Stimulated activated naive B cell treated with anti-CD40 and anti-IgM and Interleukin-4, amounts not matched to agents 10 μg/mL and 1 μg/mL and 100 μg/mL, for 72 hours (primary cell): ENCODE data around the gene FGD5.
"Not testable (repeated sequence)": the region's sequence is repeated elsewhere in the genome, so short reads cannot be mapped to it uniquely, and the experiment has no call there.

Experiments
- ATAC-seq, 2 donors: fragments of 150-1000 bp; cut with Tn5 transposase; replicated peaks; 2 replicates each; pipeline ENCODE4 v1.10.0; 2021; ENCODE audit warnings: moderate library complexity in 1 of 2
- DNase-seq: peaks from one replicate; pipeline ENCODE4 v3.0.0; 2021
- H3K27ac Mint-ChIP-seq: one replicate; pipeline ENCODE4 v1.8.0; 2022; ENCODE audit warnings: mild to moderate bottlenecking, mixed read lengths
- H3K27me3 Mint-ChIP-seq, 2 donors: one replicate each; pipeline ENCODE4 v1.8.0; 2022; ENCODE audit warnings: mixed read lengths in 2 of 2
- H3K36me3 Mint-ChIP-seq, 2 donors: one replicate each; pipeline ENCODE4 v1.8.0; 2022; ENCODE audit warnings: mixed read lengths in 2 of 2, mild to moderate bottlenecking in 1 of 2
- H3K4me1 Mint-ChIP-seq, 2 donors: one replicate each; pipeline ENCODE4 v1.8.0; 2022; ENCODE audit warnings: mixed read lengths in 2 of 2, mild to moderate bottlenecking in 1 of 2
- H3K4me3 Mint-ChIP-seq, 2 donors: one replicate each; pipeline ENCODE4 v1.8.0; 2022; ENCODE audit warnings: mild to moderate bottlenecking in 2 of 2, mixed read lengths in 2 of 2, moderate library complexity in 1 of 2
- H3K9me3 Mint-ChIP-seq, 2 donors: one replicate each; pipeline ENCODE4 v1.8.0; 2022; ENCODE audit warnings: mixed read lengths in 2 of 2, mild to moderate bottlenecking in 1 of 2

Gene FGD5

GRCh38 chr3:14806641-14807263 lies 12.0 kb upstream of the FGD5 start:
- H3K36me3 Mint-ChIP-seq: no peaks in the 10 kb centered on the region
- H3K27me3 Mint-ChIP-seq: peaks cover 53 to 66% of the 10 kb centered on the region in 2 donors
- H3K27ac Mint-ChIP-seq: peak overlapping the region; percentile 32
- ATAC-seq (peak; percentile 87 to 89), DNase-seq (peak; percentile 18)
- no peak overlapping the region for H3K4me3 Mint-ChIP-seq
- H3K9me3 Mint-ChIP-seq: no peaks in the 10 kb centered on the region
- peaks cover 11 to 20% of the 10 kb centered on the region in 2 donors for H3K4me1 Mint-ChIP-seq

GRCh38 chr3:14808025-14808424 lies 10.7 kb upstream of the FGD5 start:
- Mint-ChIP-seq H3K36me3 (no peaks in the 10 kb centered on the region), H3K4me3 (no peak overlapping the region), H3K9me3 (no peaks in the 10 kb centered on the region), H3K27me3 (peaks cover 63 to 77% of the 10 kb centered on the region in 2 donors), H3K4me1 (peaks cover 11 to 20% of the 10 kb centered on the region in 2 donors), H3K27ac (no peak overlapping the region)
- ATAC-seq (no peak), DNase-seq (no peak)

GRCh38 chr3:14808502-14809266 lies 10.1 kb upstream of the FGD5 start:
- H3K27me3 Mint-ChIP-seq: peaks cover 65 to 77% of the 10 kb centered on the region in 2 donors
- DNase-seq (no peak), ATAC-seq (no peak)
- H3K9me3 Mint-ChIP-seq: no peaks in the 10 kb centered on the region
- no peak overlapping the region for H3K4me3 Mint-ChIP-seq
- no peak overlapping the region for H3K27ac Mint-ChIP-seq
- H3K36me3 Mint-ChIP-seq: no peaks in the 10 kb centered on the region
- H3K4me1 Mint-ChIP-seq: peaks cover 11 to 20% of the 10 kb centered on the region in 2 donors

GRCh38 chr3:14809611-14810010 lies 9.2 kb upstream of the FGD5 start:
- not testable (repeated sequence) for H3K27ac Mint-ChIP-seq, ATAC-seq, H3K4me3 Mint-ChIP-seq, H3K9me3 Mint-ChIP-seq, H3K36me3 Mint-ChIP-seq, DNase-seq
- peaks cover 11 to 20% of the 10 kb centered on the region in 2 donors for H3K4me1 Mint-ChIP-seq
- H3K27me3 Mint-ChIP-seq: peaks cover 65 to 75% of the 10 kb centered on the region in 2 donors

GRCh38 chr3:14810070-14810791 lies 8.5 kb upstream of the FGD5 start:
- no peak overlapping the region for H3K4me3 Mint-ChIP-seq

GRCh38 chr3:14810801-14811661 lies 7.7 kb upstream of the FGD5 start:
- Mint-ChIP-seq H3K27me3 (peaks cover 67 to 73% of the 10 kb centered on the region in 2 donors), H3K4me1 (peaks cover 9 to 14% of the 10 kb centered on the region in 2 donors), H3K36me3 (no peaks in the 10 kb centered on the region), H3K27ac (no peak overlapping the region), H3K9me3 (no peaks in the 10 kb centered on the region), H3K4me3 (peak overlapping the region; percentile 25 to 31)
- DNase-seq: no peak
- no peak for ATAC-seq

More at GRCh38 chr3:14810070-14810791, 8.5 kb upstream of the FGD5 start:
- Mint-ChIP-seq H3K4me1 (peaks cover 9 to 17% of the 10 kb centered on the region in 2 donors), H3K27me3 (peaks cover 65 to 75% of the 10 kb centered on the region in 2 donors), H3K27ac (no peak overlapping the region), H3K36me3 (no peaks in the 10 kb centered on the region), H3K9me3 (no peaks in the 10 kb centered on the region)
- ATAC-seq (no peak), DNase-seq (no peak)

GRCh38 chr3:14811684-14812083 lies 7.1 kb upstream of the FGD5 start:
- Mint-ChIP-seq H3K27ac (no peak overlapping the region), H3K4me1 (peaks cover 8 to 13% of the 10 kb centered on the region in 2 donors), H3K36me3 (no peaks in the 10 kb centered on the region), H3K4me3 (no peak overlapping the region), H3K27me3 (peaks cover 68% of the 10 kb centered on the region in 2 donors), H3K9me3 (no peaks in the 10 kb centered on the region)
- ATAC-seq: no peak
- no peak for DNase-seq

- DNase-seq: no peak
- H3K36me3 Mint-ChIP-seq: no peaks in the 10 kb centered on the region
- H3K4me1 Mint-ChIP-seq: peaks cover 5 to 7% of the 10 kb centered on the region in 2 donors
- ATAC-seq: no peak
- no peaks in the 10 kb centered on the region for H3K9me3 Mint-ChIP-seq
- H3K27me3 Mint-ChIP-seq: peaks cover 62 to 64% of the 10 kb centered on the region in 2 donors
- H3K4me3 Mint-ChIP-seq: no peak overlapping the region
- no peak overlapping the region for H3K27ac Mint-ChIP-seq
These were observed 6.5 kb upstream of the FGD5 start for GRCh38 chr3:14812196-14812790.

- ATAC-seq (no peak), DNase-seq (no peak)
- Mint-ChIP-seq H3K9me3 (no peaks in the 10 kb centered on the region), H3K27ac (no peak overlapping the region), H3K4me1 (peaks cover 5 to 7% of the 10 kb centered on the region in 2 donors), H3K36me3 (no peaks in the 10 kb centered on the region), H3K4me3 (no peak overlapping the region), H3K27me3 (peaks cover 57 to 59% of the 10 kb centered on the region in 2 donors)
These were observed 4.3 kb upstream of the FGD5 start for GRCh38 chr3:14814411-14814871.

GRCh38 chr3:14816359-14816758 lies 2.4 kb upstream of the FGD5 start:
- peaks cover 45 to 52% of the 10 kb centered on the region in 2 donors for H3K27me3 Mint-ChIP-seq
- H3K4me3 Mint-ChIP-seq: no peak overlapping the region
- no peaks in the 10 kb centered on the region for H3K9me3 Mint-ChIP-seq
- H3K4me1 Mint-ChIP-seq: peaks cover 1 to 2% of the 10 kb centered on the region in 2 donors
- DNase-seq: no peak
- H3K27ac Mint-ChIP-seq: no peak overlapping the region
- H3K36me3 Mint-ChIP-seq: no peaks in the 10 kb centered on the region
- no peak for ATAC-seq

GRCh38 chr3:14819671-14820070 lies 909 bp downstream of the FGD5 start:
- H3K4me3 Mint-ChIP-seq: no peak overlapping the region
- H3K27ac Mint-ChIP-seq: no peak overlapping the region
- no peaks in the 10 kb centered on the region for H3K36me3 Mint-ChIP-seq
- peaks cover 20% of the 10 kb centered on the region in 2 donors for H3K27me3 Mint-ChIP-seq
- no peaks in the 10 kb centered on the region for H3K4me1 Mint-ChIP-seq
- no peak for ATAC-seq
- DNase-seq: no peak
- no peaks in the 10 kb centered on the region for H3K9me3 Mint-ChIP-seq

GRCh38 chr3:14820156-14820555 lies 1.4 kb downstream of the FGD5 start:
- Mint-ChIP-seq H3K4me3 (no peak overlapping the region), H3K4me1 (no peaks in the 10 kb centered on the region), H3K9me3 (no peaks in the 10 kb centered on the region), H3K36me3 (no peaks in the 10 kb centered on the region), H3K27ac (no peak overlapping the region), H3K27me3 (peaks cover 15 to 16% of the 10 kb centered on the region in 2 donors)
- DNase-seq (no peak), ATAC-seq (no peak)

GRCh38 chr3:14821151-14821550 lies 2.4 kb downstream of the FGD5 start:
- Mint-ChIP-seq H3K27ac (no peak overlapping the region), H3K9me3 (no peaks in the 10 kb centered on the region), H3K4me3 (no peak overlapping the region), H3K27me3 (peaks cover 11 to 14% of the 10 kb centered on the region in 2 donors), H3K36me3 (no peaks in the 10 kb centered on the region), H3K4me1 (no peaks in the 10 kb centered on the region)
- ATAC-seq (no peak), DNase-seq (no peak)
